NB4 (cell line): ENCODE measurements around the gene ARHGAP27.

Source experiments
- CTCF ChIP-seq: IDR thresholded peaks from one replicate; pipeline ENCODE4 v1.5.1; 2012; ENCODE audit warnings: low read depth, low read length
- POLR2A ChIP-seq: IDR thresholded peaks from 2 replicates; pipeline ENCODE4 v1.6.1; 2011; ENCODE audit warnings: mild to moderate bottlenecking; ENCODE audit not compliant: insufficient read length; ENCODE audit errors: extremely low read depth

GRCh38 chr17:45364531-45365390 lies 67.9 kb downstream of the ARHGAP27 start:
- no peak for TF ChIP-seq CTCF
- no peak for TF ChIP-seq POLR2A
